Activated CD4-positive, alpha-beta T cell treated with anti-CD3 and anti-CD28 coated beads, Interleukin-2, Interleukin-6, amounts not matched to agents 100 ng/mL and 50 ng/mL, durations not matched to agents 16 hours and 8 hours (primary cell): Measurements from ENCODE around the gene TLR6.
"Not testable (repeated sequence)": the region's sequence is repeated elsewhere in the genome, so short reads cannot be mapped to it uniquely, and the experiment has no call there.

ENCODE experiments used
- DNase-seq: peaks from one replicate; pipeline ENCODE4 v3.0.0-alpha.2; 2020

TLR6 gene

GRCh38 chr4:38820329-38821061, 36.1 kb downstream of the TLR6 start:
- no peak for DNase-seq

DNA sequence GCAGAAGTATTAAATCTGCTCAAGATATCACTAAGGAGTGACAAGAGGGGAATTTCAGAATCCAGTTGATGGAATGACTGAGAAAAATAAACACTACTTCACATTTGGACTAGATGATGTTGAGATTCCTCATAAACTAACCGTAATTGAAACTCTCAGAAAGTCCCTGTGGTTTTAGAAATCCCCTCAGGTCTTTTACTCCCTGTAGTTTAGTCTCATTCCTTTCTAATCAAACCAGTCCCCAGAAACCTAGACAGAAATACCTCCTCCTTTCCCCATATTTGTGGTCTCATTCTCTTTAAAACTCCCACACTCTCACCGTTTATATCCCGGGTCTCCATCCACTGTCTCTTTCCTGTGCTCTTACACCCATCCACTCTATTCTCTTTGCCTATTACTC, 37.0 kb downstream of the TLR6 start:
- DNase-seq, result peak; percentile 21

DNA sequence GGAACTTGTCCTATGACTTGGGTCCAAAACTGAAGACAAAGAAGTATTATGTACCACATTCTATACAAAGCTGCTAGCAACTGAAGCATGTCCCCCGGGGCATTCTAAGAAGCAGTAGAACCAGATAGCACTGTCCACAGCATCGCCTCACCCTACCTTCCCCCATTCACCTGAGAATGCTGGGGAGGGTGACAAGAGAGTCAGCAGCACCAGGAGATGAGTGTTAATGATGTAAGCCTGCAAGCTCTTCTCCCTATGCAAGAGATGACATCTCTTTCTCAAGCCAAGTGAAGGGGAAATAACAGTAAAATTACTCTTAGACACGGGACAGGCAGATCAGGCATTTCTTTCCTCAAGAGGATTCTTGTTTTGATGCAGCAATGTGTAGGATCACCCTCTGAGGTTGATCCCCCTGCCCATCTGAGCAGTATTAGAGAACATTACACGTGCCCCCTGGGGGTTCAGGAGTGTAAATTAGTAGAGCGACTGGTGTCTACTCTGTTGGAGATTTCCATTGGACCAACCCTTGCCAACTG, 38.1 kb downstream of the TLR6 start:
- no peak for DNase-seq

- no peak for DNase-seq
Measured at GRCh38 chr4:38815885-38816782, 40.5 kb downstream of the TLR6 start.

GRCh38 chr4:38814386-38814785, 42.2 kb downstream of the TLR6 start:
- no peak for DNase-seq

DNA sequence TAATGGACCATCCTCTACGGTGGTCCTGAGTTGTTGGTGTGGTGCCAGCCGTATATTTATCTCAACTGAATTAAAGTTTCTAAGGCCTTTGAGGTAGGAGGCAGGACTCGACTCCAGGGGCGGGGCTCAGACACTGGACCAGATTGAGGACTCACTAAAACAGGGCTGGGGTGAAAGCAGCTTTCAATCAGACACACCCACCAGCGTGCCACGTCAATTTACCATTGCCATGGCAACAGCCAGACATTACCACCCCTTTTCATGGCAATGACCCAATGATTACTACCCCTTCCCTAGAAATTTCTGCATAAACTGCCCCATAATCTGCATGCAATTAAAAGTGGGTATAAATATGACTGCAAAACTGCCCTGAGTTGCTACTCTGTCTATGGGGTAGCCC, 45.3 kb downstream of the TLR6 start:
- DNase-seq, result no peak

GRCh38 chr4:38807462-38807861, 49.2 kb downstream of the TLR6 start:
- DNase-seq, result not testable (repeated sequence)

- DNase-seq, result not testable (repeated sequence)
Measured at GRCh38 chr4:38806251-38806650, 50.4 kb downstream of the TLR6 start.

DNA sequence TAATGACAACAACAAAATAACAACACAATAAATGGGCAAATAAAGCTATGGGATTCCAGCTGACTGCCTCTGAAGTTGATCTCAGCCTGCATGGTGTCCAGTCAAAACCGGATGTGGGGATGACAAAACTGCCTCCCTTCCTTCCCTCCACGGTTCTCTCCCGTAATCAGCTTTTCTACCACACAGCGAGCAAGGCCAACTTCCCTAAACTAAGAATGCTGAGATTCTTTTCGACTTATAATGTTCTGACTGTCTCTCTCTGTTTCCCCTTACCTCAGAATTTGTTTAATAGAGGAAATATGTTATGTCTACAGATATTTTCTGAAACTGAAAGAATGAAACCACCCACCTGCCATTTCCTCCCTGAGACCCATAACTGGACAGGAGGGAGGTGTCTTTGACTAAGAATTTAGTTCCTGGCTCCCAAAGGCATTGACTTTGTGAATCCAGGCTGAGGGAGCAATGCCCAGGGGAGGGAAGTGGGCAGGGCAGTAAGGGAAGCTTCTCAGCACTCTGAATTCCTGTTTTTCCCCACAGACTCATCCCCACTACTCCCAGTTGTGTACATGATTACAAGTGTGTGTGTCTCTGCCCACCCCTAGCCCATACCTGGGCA, 51.0 kb downstream of the TLR6 start:
- peak; percentile 50 for DNase-seq

- DNase-seq, result peak; percentile 70
Measured at GRCh38 chr4:38804654-38805295, 51.8 kb downstream of the TLR6 start, which contains the start of gene TLR1. Gene TLR1, minus strand, starts transcription at chr4:38804791. Its CDS starts 5,960 bp downstream, at chr4:38798831.

DNA sequence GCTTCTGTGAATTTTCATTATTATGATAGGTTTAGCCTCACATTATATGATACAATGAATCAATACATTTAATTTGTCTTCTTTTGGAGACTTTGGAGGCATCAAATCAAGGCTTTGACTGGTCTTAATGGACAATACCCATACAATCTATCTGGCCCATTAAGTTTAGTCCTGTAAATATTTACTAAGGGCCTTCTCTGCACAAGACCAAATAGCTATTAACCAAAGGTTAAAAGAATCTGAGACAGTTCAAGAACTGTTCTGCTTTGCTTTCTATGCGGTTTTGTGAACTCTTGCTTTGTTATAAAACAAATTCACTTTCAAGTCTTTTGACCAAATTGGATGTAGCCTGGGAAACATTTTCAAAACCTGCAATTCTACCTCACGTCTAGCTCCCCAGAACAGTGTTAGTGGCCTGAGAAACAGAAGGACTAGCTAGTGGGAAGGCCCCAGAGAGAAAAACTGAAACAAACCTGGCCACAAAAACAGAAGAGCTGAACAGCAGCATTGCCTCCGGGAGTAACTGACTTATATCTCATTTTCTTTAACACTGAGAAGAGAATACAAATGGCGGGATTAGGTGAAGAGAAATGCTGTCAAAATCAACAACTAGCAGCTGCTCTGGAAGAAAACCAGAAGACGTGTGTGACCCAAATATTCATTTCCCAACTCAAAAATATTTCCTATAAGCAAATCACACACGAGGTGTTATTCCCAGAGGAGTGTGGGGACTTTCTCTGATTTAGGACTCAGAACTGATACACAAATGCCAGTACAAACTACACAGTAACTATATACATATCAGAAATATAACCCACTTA, 52.6 kb downstream of the TLR6 start:
- peak; percentile 81 for DNase-seq

DNA sequence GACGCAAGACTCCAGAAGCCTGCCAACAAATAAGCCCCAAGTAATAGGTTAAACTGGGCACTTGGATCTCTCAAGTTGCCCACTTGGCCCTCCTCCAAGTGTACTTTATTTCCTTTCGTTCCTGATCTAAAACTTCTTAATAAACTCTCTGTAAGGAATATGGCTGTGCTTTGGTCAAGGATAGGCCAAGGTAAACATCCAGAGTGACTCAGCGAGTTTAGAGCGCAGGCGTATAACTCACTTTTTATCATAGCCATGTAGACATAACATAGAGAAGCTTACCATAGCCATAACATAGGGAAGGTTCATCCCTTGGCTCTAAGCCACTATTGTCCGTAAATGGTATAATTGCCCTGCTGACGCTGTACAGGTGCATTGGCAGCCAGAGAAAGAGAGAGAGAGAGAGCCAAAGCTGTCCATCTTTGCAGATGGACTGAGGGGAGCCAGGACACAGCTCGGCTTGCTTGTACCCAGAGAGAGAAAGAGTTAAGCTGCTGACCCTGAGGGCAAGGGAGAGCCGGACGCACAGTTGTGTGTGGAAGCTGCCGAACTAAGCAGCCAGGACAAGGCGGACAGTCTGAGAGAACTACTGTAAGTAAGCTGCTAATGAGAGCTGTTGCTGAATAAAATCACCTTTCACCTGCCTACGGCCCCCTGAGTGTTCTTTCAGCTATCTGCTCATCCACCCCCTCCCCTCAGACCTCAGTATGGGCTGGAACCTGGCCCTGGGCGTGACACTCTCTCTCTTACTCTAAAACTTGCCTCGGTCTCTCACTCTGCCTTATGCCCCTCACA, 53.9 kb downstream of the TLR6 start:
- no peak for DNase-seq

- no peak for DNase-seq
Measured at GRCh38 chr4:38800961-38801450, 55.6 kb downstream of the TLR6 start.

DNA sequence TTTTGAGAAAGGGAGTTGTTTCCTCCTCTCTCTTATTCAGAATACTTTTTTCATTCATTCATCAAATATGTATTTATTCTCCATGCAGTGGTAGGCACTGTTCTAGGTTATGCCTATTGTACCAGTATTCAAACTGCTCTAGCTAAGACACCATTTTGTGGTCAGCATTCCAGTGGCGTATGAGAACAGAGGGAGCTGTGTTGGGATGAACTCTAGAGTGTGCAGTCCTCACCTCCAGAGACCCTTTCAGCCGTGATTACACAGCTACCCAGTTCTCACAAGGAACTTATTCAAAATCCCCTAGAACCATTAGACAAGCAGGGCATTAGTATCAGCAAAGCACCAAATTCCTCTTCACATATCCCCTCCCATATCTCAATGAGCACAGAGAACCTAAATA, 56.3 kb downstream of the TLR6 start:
- DNase-seq, result no peak

DNA sequence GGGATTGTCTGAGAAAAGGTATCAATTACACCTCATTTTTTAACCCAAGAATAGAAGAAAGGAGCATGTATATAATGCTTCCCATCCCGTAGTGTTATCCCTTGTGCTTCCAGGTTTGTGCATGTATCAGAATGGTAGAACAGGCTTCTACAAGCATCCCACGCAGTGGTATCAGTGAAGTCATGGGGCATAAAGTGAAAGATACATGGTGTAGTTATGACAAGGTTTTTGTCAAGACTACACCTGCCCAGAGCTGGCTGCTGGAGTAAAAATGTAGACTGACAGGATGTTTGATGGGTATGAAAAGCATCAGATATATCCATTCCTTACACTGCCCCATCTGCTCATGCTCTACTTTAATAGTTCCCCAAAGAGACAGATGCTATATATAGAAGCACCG, 61.5 kb downstream of the TLR6 start:
- no peak for DNase-seq

DNA sequence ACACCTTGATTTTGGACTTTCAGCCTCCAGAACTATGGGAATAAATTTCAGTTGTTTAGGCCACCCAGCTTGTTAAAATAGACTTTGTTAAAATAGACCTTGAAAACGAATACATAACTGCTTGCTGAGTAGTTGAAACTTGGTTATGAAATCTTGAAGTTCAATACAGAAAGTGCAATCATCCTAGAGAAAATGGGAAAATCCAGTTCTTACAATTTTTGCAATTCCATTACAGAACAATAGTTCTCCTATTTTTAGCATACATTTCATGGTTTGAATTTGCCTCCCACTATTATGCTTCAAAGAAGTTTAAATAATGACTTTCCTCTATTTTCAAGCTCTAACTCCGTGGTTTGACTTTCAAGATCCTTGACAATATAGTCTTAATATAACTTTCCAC, 62.6 kb downstream of the TLR6 start:
- no peak for DNase-seq

- DNase-seq, result peak; percentile 27
Measured at GRCh38 chr4:38791010-38791409, 65.6 kb downstream of the TLR6 start.

- no peak for DNase-seq
Measured at GRCh38 chr4:38788317-38788716, 68.3 kb downstream of the TLR6 start.

DNA sequence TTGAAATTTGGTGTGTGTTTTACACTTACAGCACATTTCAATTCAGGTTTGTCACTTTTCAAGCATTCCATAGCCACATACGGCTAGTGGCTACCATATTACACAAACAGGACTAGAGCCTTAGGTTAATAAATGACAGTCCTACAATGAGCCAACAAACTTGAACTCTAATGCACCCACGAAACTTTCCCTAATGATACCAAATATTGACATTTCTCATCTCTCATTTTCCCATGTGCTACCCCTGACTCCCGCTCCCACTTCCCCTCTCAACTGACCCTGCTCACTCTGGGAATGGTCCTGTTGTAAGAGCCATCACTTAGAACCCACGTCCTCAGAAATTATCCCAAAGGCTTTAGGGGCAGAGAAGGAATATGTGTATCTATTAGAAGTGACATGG, 68.9 kb downstream of the TLR6 start:
- DNase-seq, result no peak

DNA sequence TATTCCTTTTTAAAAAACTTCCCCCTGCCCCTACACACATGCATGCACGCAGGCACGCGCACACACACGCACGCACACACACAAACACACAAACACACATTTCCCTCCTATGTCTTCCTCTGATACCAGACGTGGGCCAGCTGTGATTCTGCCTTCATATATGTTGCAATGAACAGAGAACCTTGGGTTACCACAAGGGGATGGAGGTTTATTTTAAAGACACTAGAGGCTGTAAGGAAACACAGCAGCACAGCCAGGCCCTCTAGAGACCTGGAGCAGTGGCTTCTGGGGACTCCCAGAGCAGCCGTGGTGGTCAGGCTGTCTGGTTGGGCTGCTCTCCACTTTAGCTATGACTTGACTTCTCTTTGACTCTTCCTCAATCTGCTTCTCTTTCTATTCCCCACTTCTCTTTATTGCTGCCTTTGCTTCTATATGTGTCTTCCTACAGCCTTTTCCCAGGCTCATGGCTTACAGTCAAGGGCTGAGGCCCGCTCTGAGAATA, 70.7 kb downstream of the TLR6 start:
- no peak for DNase-seq
